Muscle of leg (tissue), 11 donors: ENCODE data around the gene AQR. TPM values are rescaled to one million over a fixed set of nuclear protein-coding genes. Genes with fewer than 3 reads are reported as not detected.
A peak's percentile ranks its signal among the peaks of the same experiment; 100 is the strongest.

ENCODE experiments used
- DNase-seq: peaks from one replicate; pipeline ENCODE4 v3.0.0; 2013
- H3K27ac ChIP-seq: one replicate; pipeline ENCODE4 v1.5.1; 2013; ENCODE audit warnings: mild to moderate bottlenecking, low read length, control low read depth
- H3K27me3 ChIP-seq: one replicate; pipeline ENCODE4 v1.6.1; 2013; ENCODE audit warnings: low read length; ENCODE audit not compliant: control insufficient read depth, insufficient read depth
- H3K36me3 ChIP-seq: one replicate; pipeline ENCODE4 v1.6.1; 2013; ENCODE audit warnings: low read length; ENCODE audit not compliant: control insufficient read depth, insufficient read depth
- H3K4me1 ChIP-seq: one replicate; pipeline ENCODE4 v1.6.1; 2013; ENCODE audit warnings: low read length; ENCODE audit not compliant: control insufficient read depth, insufficient read depth
- H3K4me3 ChIP-seq: one replicate; pipeline ENCODE4 v1.5.1; 2013; ENCODE audit warnings: low read length, control low read depth
- H3K9me3 ChIP-seq: replicated peaks from 2 replicates; pipeline ENCODE4 v1.6.1; 2013; ENCODE audit warnings: low read depth, low read length; ENCODE audit not compliant: control insufficient read depth
- WGBS: methylation state at CpG from one replicate; pipeline ENCODE4 v1.1.5; 2013; ENCODE audit warnings: missing lambda C conversion rate; ENCODE audit not compliant: insufficient coverage; 5-methylcytosine and 5-hydroxymethylcytosine counted together
- polyA plus RNA-seq, 8 donors: library from polyadenylated mRNA; unstranded; fragments of 120-200 nt; gene quantifications; one replicate each; pipeline versions ENCODE4 v1.2.1 to v1.2.3, GENCODE V29; 2013; ENCODE audit warnings: inconsistent platforms in 1 of 8, low replicate concordance in 1 of 8; ENCODE audit not compliant: insufficient read length in 8 of 8, insufficient read depth in 1 of 8
- total RNA-seq: library from RNA; stranded (reverse); fragments of 120-200 nt; gene quantifications from one replicate; pipeline ENCODE4 v1.2.4, GENCODE V29; 2013

The AQR gene
- total and polyA plus RNA-seq, 9 donors: 16.8 to 22.9 (median 19.0) TPM

GRCh38 chr15:34854232-34854631 is 115.3 kb downstream of the AQR start:
- Histone ChIP-seq H3K9me3 (no peaks in the 10 kb centered on the region), H3K4me3 (no peak overlapping the region), H3K36me3 (peaks cover 11% of the 10 kb centered on the region), H3K27ac (no peak overlapping the region), H3K27me3 (no peaks in the 10 kb centered on the region), H3K4me1 (peaks cover 8% of the 10 kb centered on the region)
- DNase-seq: no peak
- WGBS: 100% methylated on average over 1 of the region's 2 CpGs

DNA sequence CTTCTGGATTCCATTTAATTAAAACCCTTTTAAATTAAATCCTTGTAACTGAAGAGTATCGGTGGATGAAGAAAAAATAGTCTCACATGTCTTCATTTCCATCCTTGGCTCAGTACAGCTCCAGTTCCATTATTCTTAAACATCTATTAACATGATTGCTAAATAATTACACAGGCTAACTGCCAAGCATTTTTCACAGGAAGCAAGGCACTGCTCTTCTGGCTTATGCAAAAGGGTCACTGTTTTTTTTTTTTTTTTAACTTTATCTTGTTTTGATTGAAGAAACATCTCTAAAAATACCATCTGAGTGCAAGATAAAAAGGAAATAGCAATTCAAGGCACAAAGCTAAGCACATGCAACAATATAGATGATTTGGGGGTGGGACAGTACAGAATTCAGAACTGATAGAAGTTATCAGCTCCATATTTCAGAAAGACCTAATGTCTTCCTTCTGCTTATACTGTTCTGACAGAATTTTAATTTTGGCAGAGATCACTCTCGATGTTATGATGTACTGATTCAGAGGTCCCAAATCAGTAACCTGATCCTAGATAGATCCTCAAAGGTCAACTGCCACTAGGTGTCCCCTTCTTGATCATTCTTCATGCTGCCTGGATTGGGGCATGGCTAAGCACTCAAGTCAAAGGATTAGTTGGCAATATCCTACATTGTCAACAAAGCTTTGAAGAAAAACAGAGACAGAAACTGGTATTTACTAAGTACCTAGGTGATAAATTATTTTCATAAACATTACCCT is 116.4 kb downstream of the AQR start:
- DNase-seq: peak; percentile 68
- WGBS: no CpG with 5 or more reads among the region's 2 CpGs
- Histone ChIP-seq H3K27me3 (no peaks in the 10 kb centered on the region), H3K4me3 (no peak overlapping the region), H3K4me1 (peaks cover 8% of the 10 kb centered on the region), H3K9me3 (no peaks in the 10 kb centered on the region), H3K36me3 (peaks cover 11% of the 10 kb centered on the region), H3K27ac (no peak overlapping the region)

- Histone ChIP-seq H3K27ac (no peak overlapping the region), H3K27me3 (no peaks in the 10 kb centered on the region), H3K4me1 (peaks cover 8% of the 10 kb centered on the region), H3K4me3 (no peak overlapping the region), H3K36me3 (peaks cover 7% of the 10 kb centered on the region), H3K9me3 (no peaks in the 10 kb centered on the region)
- no CpG with 5 or more reads among the region's 4 CpGs for WGBS
- no peak for DNase-seq
Measured at GRCh38 chr15:34851751-34852150, 117.8 kb downstream of the AQR start.

GRCh38 chr15:34851007-34851406 is 118.5 kb downstream of the AQR start:
- Histone ChIP-seq H3K36me3 (peaks cover 5% of the 10 kb centered on the region), H3K9me3 (no peaks in the 10 kb centered on the region), H3K4me1 (peaks cover 8% of the 10 kb centered on the region), H3K27ac (no peak overlapping the region), H3K4me3 (no peak overlapping the region), H3K27me3 (no peaks in the 10 kb centered on the region)
- WGBS: no CpG with 5 or more reads among the region's 3 CpGs
- no peak for DNase-seq

DNA sequence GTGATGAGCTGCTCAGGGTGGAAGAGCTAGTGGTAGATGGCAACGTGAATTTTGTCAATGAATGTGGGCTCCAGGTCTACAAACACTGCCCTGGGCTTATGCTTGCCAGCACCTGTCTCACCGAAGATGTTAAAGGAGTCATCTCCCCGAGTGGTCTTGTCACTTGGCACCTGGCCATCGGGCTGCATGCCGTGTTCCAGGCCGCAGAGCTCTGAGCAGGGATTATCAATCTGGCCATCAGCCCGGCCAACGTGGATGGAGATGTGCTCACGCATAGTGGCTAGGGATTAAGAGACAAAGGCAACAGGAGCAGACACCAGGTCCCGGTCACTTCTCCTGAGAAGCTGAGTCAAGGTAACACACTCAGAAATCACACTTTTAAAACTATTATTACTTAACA is 119.4 kb downstream of the AQR start:
- Histone ChIP-seq H3K36me3 (peaks cover 1% of the 10 kb centered on the region), H3K4me3 (no peak overlapping the region), H3K27ac (no peak overlapping the region), H3K9me3 (no peaks in the 10 kb centered on the region), H3K4me1 (peaks cover under 1% of the 10 kb centered on the region), H3K27me3 (no peaks in the 10 kb centered on the region)
- DNase-seq: peak; percentile 31
- 54% methylated on average over 9 of the region's 10 CpGs for WGBS

- no peak overlapping the region for H3K27ac ChIP-seq
- H3K4me1 ChIP-seq: no peaks in the 10 kb centered on the region
- no peaks in the 10 kb centered on the region for H3K36me3 ChIP-seq
- H3K9me3 ChIP-seq: no peaks in the 10 kb centered on the region
- WGBS: 100% methylated on average over 2 of the region's 3 CpGs
- no peak overlapping the region for H3K4me3 ChIP-seq
- DNase-seq: no peak
- no peaks in the 10 kb centered on the region for H3K27me3 ChIP-seq
Measured at GRCh38 chr15:34849364-34849959, 120.1 kb downstream of the AQR start.

GRCh38 chr15:34847598-34847997 is 121.9 kb downstream of the AQR start:
- Histone ChIP-seq H3K27ac (no peak overlapping the region), H3K9me3 (no peaks in the 10 kb centered on the region), H3K27me3 (no peaks in the 10 kb centered on the region), H3K36me3 (no peaks in the 10 kb centered on the region), H3K4me3 (no peak overlapping the region), H3K4me1 (no peaks in the 10 kb centered on the region)
- DNase-seq: no peak
- no CpG with 5 or more reads among the region's 1 CpG for WGBS

DNA sequence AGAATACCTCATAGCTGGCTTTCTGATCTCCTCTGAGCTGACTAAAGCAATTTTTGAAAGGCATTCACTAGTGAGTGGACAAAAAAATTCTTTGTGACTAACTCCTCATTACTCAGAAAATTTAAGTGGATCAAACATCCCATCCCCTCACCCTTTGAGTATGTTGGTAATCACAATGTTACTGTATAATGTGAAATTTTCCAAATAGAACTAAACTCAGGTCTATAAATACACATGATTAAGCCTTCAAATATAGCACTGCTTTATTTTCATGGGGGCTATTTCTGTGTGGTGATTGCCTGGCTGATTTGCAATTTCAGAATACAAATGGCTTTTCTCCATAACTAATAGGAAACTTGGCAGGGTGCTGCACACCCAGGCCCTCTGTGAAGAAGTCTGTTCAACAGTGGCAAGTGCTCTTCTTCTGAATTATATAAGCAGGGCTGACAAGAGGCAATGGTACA is 128.2 kb downstream of the AQR start:
- H3K36me3 ChIP-seq: no peaks in the 10 kb centered on the region
- no peak overlapping the region for H3K4me3 ChIP-seq
- H3K27me3 ChIP-seq: no peaks in the 10 kb centered on the region
- DNase-seq: peak; percentile 27
- H3K4me1 ChIP-seq: no peaks in the 10 kb centered on the region
- no peaks in the 10 kb centered on the region for H3K9me3 ChIP-seq
- no peak overlapping the region for H3K27ac ChIP-seq

DNA sequence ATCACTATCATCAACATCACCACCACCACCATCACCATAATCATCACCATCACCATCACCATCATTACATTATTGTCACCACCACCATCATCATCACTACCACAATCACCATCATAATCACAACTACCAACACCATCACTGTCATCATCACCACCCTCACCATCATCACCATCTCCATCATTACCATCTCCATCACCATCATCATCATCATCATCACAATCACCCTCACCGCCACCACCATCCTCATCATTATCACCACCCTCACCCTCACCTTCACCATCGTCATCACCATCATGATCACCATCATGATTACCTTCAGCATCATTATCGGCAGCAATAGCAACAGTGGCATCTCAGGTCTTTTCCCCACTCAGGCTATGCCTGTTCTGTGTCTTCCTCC is 131.3 kb downstream of the AQR start:
- Histone ChIP-seq H3K4me1 (no peaks in the 10 kb centered on the region), H3K36me3 (no peaks in the 10 kb centered on the region), H3K27ac (no peak overlapping the region), H3K9me3 (peaks cover 2% of the 10 kb centered on the region), H3K27me3 (no peaks in the 10 kb centered on the region), H3K4me3 (no peak overlapping the region)
- 86% methylated on average over 3 of the region's 3 CpGs for WGBS
- DNase-seq: no peak

DNA sequence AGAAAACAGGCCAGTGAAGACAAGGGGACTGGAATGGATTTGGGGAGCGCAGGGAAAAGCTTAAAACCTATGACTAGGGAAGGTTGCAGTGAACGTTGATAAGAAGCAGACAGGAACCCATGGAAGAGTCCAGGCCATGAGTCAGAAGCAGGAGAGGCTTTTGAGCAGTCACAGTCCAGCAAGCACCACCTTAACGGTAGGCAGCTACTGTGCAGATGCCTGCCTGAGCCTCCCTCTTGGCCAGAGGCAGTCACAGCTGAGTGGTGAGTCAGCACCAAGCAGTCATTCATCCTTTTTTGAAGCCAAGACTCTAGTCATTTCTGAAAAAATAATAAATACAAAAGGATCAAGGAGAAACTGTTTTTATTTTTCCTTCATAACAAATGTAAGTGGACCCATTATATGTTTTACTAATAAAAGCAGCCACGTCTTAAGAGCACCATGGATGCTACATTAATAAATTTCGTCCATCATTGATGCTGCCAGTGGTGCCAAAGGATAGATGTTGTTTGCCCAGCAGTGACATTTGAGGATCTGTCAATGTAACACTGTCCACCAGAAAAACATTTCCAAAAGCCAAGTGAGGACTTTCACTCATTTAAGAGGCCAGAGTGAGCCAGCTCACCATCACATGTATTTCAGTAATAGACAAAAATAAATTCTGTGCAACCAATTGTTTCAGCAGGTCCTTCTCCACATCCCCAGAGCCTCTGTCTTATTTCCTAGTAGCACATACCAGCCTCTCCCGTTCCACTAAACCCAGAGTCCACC is 132.1 kb downstream of the AQR start:
- Histone ChIP-seq H3K27ac (no peak overlapping the region), H3K27me3 (no peaks in the 10 kb centered on the region), H3K9me3 (peaks cover 2% of the 10 kb centered on the region), H3K36me3 (no peaks in the 10 kb centered on the region), H3K4me3 (no peak overlapping the region), H3K4me1 (no peaks in the 10 kb centered on the region)
- 71% methylated on average over 3 of the region's 6 CpGs for WGBS
- DNase-seq: no peak
